ENCODE data around the gene F5. TPM values are rescaled to one million over a fixed set of nuclear protein-coding genes. Genes with fewer than 3 reads are reported as not detected.

The F5 gene
- total RNA-seq, 1 experiment from 2014 or later = 0.37 TPM

DNA sequence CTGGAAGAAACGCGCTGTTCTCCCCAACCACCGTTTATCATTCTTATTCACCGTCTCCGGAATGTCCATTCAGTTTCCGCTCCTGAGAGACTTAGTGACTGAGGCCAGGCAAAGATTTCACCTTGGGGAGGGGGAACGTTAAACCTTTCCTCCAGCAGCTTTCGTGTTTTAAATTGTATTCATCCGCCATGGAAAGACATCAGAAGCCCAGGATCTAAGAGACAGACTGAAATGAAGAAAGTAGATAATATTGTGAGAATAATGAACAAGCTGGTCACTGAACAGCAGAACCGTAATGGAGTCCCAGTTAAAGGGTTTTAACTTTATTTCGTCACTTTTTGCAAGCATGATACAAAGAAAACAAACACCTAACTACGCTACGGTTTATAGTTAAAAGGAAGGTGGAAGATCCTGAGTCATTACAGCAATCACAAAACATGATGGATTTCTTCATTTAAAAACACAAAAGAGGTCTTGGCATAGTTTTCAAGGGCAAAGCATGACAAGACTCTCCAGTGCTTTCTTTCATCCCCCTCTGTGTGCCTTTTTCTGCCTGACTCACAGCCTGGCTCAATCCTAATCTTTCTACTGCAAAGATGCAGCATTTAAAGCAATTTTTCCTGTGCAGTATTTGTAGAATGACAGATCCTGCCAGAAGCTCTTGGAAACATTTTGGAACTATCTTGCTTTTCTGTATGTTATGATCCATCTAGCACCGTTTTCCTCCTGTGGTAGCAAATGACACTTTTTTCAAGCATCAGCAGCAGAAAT, 99.8 kb downstream of the F5 start:
- BruUV-seq (replicated peaks) = TSS peak; percentile 92
- H3K79me2 ChIP-seq (ENCODE audit: insufficient read depth, low read length) = peaks cover 35% of the 10 kb centered on the region
- DNase-seq (ENCODE audit: low read depth, low spot score) = no peak
- RAD21 ChIA-PET (ENCODE audit: low non-redundant PET in 1 of 2, low total read pairs in 2 of 2, uncharacterized antibody in 2 of 2, unreplicated experiment in 2 of 2) = no interaction called here
- H3K4me3 ChIP-seq (replicated peaks in 1 of 2; ENCODE audit: low read depth in 1 of 2, low read length in 2 of 2) = peak overlapping the region; percentile 68 to 83
- no peaks in the 10 kb centered on the region for H3K36me3 ChIP-seq (ENCODE audit: control insufficient read depth in 1 of 2, insufficient read depth in 2 of 2, low read length in 2 of 2)
- CTCF ChIA-PET = interaction anchor here (1.6 kb wide), 1 partner anchor 60 kb away, joined by 4 read pairs; no protein-coding TSS in a partner anchor
- TF ChIP-seq FOSL1 (IDR thresholded peaks at IDR 0.05; ENCODE audit: low read depth) (0 out of 2 replicates have a peak, but pooled peaks have one; percentile 10), RAD21 (IDR thresholded peaks at IDR 0.05; ENCODE audit: low read depth) (0 out of 2 replicates have a peak, but pooled peaks have one; percentile 1), SIN3A (IDR thresholded peaks at IDR 0.05; ENCODE audit: low read depth) (0 out of 2 replicates have a peak, but pooled peaks have one; percentile 10), ZNF274 (IDR thresholded peaks at IDR 0.05; ENCODE audit: low read depth, low read length) (no peak), EZH2 (IDR thresholded peaks at IDR 0.05) (no peak), TCF7L2 (IDR thresholded peaks at IDR 0.05; ENCODE audit: borderline replicate concordance, extremely low read depth, insufficient read depth, insufficient read length) (no peak)
- H2AFZ ChIP-seq (ENCODE audit: low read depth, low read length, poor library complexity, severe bottlenecking) = peak overlapping the region; percentile 36
- H3K4me1 ChIP-seq (ENCODE audit: control insufficient read depth in 1 of 2, insufficient read depth in 2 of 2, low read length in 2 of 2) = peaks cover 4 to 23% of the 10 kb centered on the region in 2 experiments; a peak in 3 of 4 replicates
- POLR2A ChIA-PET = interaction anchor here (0.8 to 1.2 kb wide), 4 partner anchors 12 to 43 kb away, joined by 3 to 5 read pairs (median 4); no protein-coding TSS in a partner anchor
- intact Hi-C loops (cut with micrococcal nuclease) = loop anchor here (5.0 kb wide), 1 partner anchor 41 kb away; no protein-coding TSS in a partner anchor
- H3K9me2 ChIP-seq (ENCODE audit: insufficient read depth) = no peaks in the 10 kb centered on the region
- no peaks in the 10 kb centered on the region for H4K20me1 ChIP-seq (ENCODE audit: insufficient read depth)
- peak overlapping the region; percentile 85 for H3K9ac ChIP-seq (ENCODE audit: low read length)
- no peak for ATAC-seq
- no peaks in the 10 kb centered on the region for H3K27me3 ChIP-seq (ENCODE audit: insufficient read depth, low read length)
- H3K4me2 ChIP-seq (ENCODE audit: low read length) = peak overlapping the region; percentile 93
- no peaks in the 10 kb centered on the region for H3K9me3 ChIP-seq (ENCODE audit: control insufficient read depth in 1 of 2, insufficient read depth in 1 of 2, low read depth in 1 of 2, low read length in 2 of 2)
- H3K27ac ChIP-seq (ENCODE audit: low read depth, low read length) = peak overlapping the region; percentile 46; the same call in 1 of the 2 replicates
